DMS53 treated with DMSO at 0.1 percent for 48 hours (cell line): Measurements from ENCODE around the gene WIPF3.

Experiments used
- DNase-seq: peaks from one replicate; lab custom pipeline; 2025; ENCODE audit not compliant: unreplicated experiment; lab: John Stamatoyannopoulos, UW

The WIPF3 gene

GRCh38 chr7:29809533-29810155 lies 3.3 kb downstream of the WIPF3 start:
- DNase-seq: no peak

GRCh38 chr7:29810297-29810696 lies 4.0 kb downstream of the WIPF3 start:
- no peak for DNase-seq

GRCh38 chr7:29810813-29811482 lies 4.6 kb downstream of the WIPF3 start:
- no peak for DNase-seq

- peak; percentile 78 for DNase-seq
These were observed 5.3 kb downstream of the WIPF3 start for GRCh38 chr7:29811586-29811985.

- no peak for DNase-seq
These were observed 6.0 kb downstream of the WIPF3 start for GRCh38 chr7:29812185-29812876.

- DNase-seq: no peak
These were observed 9.1 kb downstream of the WIPF3 start for GRCh38 chr7:29815181-29816105.

- DNase-seq: no peak
These were observed 12.0 kb downstream of the WIPF3 start for GRCh38 chr7:29818308-29818707.

- no peak for DNase-seq
These were observed 19.6 kb downstream of the WIPF3 start for GRCh38 chr7:29825775-29826529.

- no peak for DNase-seq
These were observed 20.2 kb downstream of the WIPF3 start for GRCh38 chr7:29826530-29826822.

- no peak for DNase-seq
These were observed 20.6 kb downstream of the WIPF3 start for GRCh38 chr7:29826904-29827303.

- DNase-seq: no peak
These were observed 25.4 kb downstream of the WIPF3 start for GRCh38 chr7:29831705-29832104.

GRCh38 chr7:29833929-29834328 lies 27.6 kb downstream of the WIPF3 start:
- DNase-seq: no peak

GRCh38 chr7:29835718-29836117 lies 29.4 kb downstream of the WIPF3 start:
- DNase-seq: no peak

GRCh38 chr7:29839302-29839701 lies 33.0 kb downstream of the WIPF3 start:
- no peak for DNase-seq

GRCh38 chr7:29839921-29840320 lies 33.6 kb downstream of the WIPF3 start:
- DNase-seq: no peak

GRCh38 chr7:29840701-29841100 lies 34.4 kb downstream of the WIPF3 start:
- no peak for DNase-seq

GRCh38 chr7:29841926-29842701 lies 35.8 kb downstream of the WIPF3 start:
- DNase-seq: no peak

- DNase-seq: no peak
These were observed 36.8 kb downstream of the WIPF3 start for GRCh38 chr7:29843093-29843492.

- DNase-seq: no peak
These were observed 37.4 kb downstream of the WIPF3 start for GRCh38 chr7:29843726-29844125.

- no peak for DNase-seq
These were observed 38.3 kb downstream of the WIPF3 start for GRCh38 chr7:29844559-29844958.
